22Rv1 (cell line): ENCODE measurements around the gene CELA2B.

Experiments
- ZFX ChIP-seq: fragments of 450-650 bp; IDR thresholded peaks from 2 replicates; pipeline ENCODE4 v1.6.1; 2017; ENCODE audit warnings: antibody characterized with exemption, borderline replicate concordance
- TF ChIP-seq, protein P1 (sequence below): fragments of 450-650 bp; IDR thresholded peaks from 2 replicates; pipeline ENCODE4 v1.5.1; 2017; ENCODE audit warnings: mild to moderate bottlenecking

DNA sequence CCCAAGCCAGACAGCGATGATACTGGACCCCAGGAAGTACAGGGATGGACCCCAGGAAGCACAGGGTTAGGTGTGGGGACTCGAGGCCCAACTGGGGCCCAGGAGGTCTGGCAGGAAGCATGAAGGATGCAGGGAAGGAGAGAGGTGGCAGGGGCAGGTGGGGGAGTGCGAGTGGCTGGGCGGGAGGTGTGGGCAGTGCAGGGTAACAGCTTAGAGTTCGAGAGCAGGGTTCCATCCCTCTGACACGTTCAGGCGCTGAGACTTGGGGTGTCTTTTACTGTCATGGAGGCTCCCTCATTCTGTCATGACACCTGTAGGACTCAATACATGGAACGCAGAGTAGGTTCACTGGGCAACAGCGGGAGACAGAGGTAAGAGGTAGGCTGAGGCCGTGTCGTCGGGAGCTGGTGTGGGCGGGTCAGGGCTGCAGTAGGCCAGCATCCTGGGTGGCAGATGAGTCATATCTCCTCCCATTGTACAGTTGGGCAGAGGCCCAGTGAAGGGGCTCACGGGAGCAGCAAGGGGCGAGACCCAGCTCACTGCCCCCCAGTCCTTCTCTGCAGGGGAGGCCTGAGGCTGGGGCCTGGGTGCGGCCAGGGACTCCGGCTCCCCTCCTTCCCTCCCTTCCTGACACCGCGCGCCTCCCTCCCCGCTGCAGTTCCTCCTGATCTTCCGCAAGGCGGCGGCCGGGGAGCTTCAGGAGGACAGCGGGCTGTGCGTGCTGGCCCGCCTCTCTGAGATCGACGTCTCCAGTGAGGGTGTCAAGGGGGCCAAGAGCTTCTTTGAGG, 49.2 kb upstream of the CELA2B start:
- TF ChIP-seq, protein P1, sequence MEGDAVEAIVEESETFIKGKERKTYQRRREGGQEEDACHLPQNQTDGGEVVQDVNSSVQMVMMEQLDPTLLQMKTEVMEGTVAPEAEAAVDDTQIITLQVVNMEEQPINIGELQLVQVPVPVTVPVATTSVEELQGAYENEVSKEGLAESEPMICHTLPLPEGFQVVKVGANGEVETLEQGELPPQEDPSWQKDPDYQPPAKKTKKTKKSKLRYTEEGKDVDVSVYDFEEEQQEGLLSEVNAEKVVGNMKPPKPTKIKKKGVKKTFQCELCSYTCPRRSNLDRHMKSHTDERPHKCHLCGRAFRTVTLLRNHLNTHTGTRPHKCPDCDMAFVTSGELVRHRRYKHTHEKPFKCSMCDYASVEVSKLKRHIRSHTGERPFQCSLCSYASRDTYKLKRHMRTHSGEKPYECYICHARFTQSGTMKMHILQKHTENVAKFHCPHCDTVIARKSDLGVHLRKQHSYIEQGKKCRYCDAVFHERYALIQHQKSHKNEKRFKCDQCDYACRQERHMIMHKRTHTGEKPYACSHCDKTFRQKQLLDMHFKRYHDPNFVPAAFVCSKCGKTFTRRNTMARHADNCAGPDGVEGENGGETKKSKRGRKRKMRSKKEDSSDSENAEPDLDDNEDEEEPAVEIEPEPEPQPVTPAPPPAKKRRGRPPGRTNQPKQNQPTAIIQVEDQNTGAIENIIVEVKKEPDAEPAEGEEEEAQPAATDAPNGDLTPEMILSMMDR = no peak
- no peak for TF ChIP-seq ZFX
